Tracheal epithelial cell (primary cell): ENCODE measurements around the gene CDKN3. TPM values are rescaled to one million over a fixed set of nuclear protein-coding genes. Genes with fewer than 3 reads are reported as not detected.

Experiments
- total RNA-seq: library from RNA; depleted of rRNA; stranded (reverse); fragments of >200 nt; gene quantifications from 2 replicates; pipeline ENCODE4 v1.2.1, GENCODE V29; 2014

CDKN3 gene
- total RNA-seq: 3.4 and 7.5 TPM in 2 replicates

GRCh38 chr14:54396493-54397335, at the start of gene CDKN3:
Gene CDKN3, plus strand, starts transcription at chr14:54397007. Its CDS starts 62 bp downstream, at chr14:54397069.

GRCh38 chr14:54440873-54441868, 44.4 kb downstream of the CDKN3 start, which contains the start of gene CNIH1:
Gene CNIH1, minus strand, starts transcription at chr14:54441374. Its CDS starts 47 bp downstream, at chr14:54441327.

Other genes starting within 250 kb of the CDKN3 start
- 105 and 156 TPM in 2 replicates for gene CNIH1, start 44.4 kb downstream of the CDKN3 start, total RNA-seq
- 74.2 and 80.5 TPM in 2 replicates for gene GMFB, start 92.0 kb downstream of the CDKN3 start, total RNA-seq
- 11.8 and 20.2 TPM in 2 replicates for gene CGRRF1, start 112.9 kb downstream of the CDKN3 start, total RNA-seq
- gene SAMD4A, start 170.1 kb downstream of the CDKN3 start, total RNA-seq: 12.4 and 31.6 TPM in 2 replicates